ENCODE data around the gene PAPPA2. TPM values are rescaled to one million over a fixed set of nuclear protein-coding genes. Genes with fewer than 3 reads are reported as not detected.

PAPPA2 gene
- total RNA-seq, 1 experiment from 2014 or later = 0.81 TPM

DNA sequence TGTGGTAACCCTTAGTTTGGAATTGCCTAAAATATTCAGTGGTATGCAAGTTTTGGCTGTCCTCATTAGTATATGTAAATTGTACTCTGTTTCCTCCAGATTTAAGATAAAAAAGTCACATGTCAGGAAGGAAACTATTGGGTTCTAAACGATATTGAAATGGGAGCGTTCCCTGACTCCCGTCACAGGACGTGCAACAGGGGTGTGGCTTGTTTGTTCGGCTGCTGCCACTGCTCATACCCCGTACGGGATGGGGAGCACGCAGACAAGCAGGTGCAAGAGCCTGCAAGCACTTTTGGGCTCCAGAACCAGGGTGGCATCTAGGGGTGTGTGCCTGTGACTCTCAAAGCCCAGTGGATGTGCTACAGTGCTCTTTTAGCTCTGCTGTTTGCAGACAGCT lies 6.2 kb upstream of the PAPPA2 start:
- no peak overlapping the region for H2BK12ac ChIP-seq (ENCODE audit: insufficient read length, low read depth, low read length)
- no peak overlapping the region for H3T11ph ChIP-seq (ENCODE audit: low read length)
- H3K79me2 ChIP-seq (ENCODE audit: insufficient read depth, low read length) = no peaks in the 10 kb centered on the region
- no peaks in the 10 kb centered on the region for H3K23me2 ChIP-seq (ENCODE audit: insufficient read length, low read depth, low read length, poor library complexity, severe bottlenecking)
- Mint-ChIP-seq H3K4me1 (no peaks in the 10 kb centered on the region), H3K36me3 (ENCODE audit: insufficient read depth in 1 of 3, low read depth in 3 of 3) (peaks cover 0 to 3% (median 2%) of the 10 kb centered on the region in 3 experiments; a peak in 4 of 7 replicates), H3K4me3 (no peak overlapping the region), H3K27ac (no peak overlapping the region), H3K9me3 (peaks cover 8 to 20% of the 10 kb centered on the region in 2 experiments), H3K27me3 (ENCODE audit: low read depth) (peaks cover 2% of the 10 kb centered on the region; the same call in 1 of the 2 replicates)
- H3K27ac ChIP-seq (ENCODE audit: insufficient read length, low read depth, low read length) = no peak overlapping the region
- no CpG with 5 or more reads among the region's 8 CpGs for WGBS (ENCODE audit: extremely low coverage, insufficient read length, low lambda C conversion rate)
- no peak overlapping the region for H2AFZ ChIP-seq (ENCODE audit: low read length)
- H3K4me1 ChIP-seq (ENCODE audit: insufficient read depth, low read length) = no peaks in the 10 kb centered on the region
- no peak overlapping the region for H3K18ac ChIP-seq (ENCODE audit: insufficient read length, low read depth, low read length)
- TF ChIP-seq, protein P1, sequence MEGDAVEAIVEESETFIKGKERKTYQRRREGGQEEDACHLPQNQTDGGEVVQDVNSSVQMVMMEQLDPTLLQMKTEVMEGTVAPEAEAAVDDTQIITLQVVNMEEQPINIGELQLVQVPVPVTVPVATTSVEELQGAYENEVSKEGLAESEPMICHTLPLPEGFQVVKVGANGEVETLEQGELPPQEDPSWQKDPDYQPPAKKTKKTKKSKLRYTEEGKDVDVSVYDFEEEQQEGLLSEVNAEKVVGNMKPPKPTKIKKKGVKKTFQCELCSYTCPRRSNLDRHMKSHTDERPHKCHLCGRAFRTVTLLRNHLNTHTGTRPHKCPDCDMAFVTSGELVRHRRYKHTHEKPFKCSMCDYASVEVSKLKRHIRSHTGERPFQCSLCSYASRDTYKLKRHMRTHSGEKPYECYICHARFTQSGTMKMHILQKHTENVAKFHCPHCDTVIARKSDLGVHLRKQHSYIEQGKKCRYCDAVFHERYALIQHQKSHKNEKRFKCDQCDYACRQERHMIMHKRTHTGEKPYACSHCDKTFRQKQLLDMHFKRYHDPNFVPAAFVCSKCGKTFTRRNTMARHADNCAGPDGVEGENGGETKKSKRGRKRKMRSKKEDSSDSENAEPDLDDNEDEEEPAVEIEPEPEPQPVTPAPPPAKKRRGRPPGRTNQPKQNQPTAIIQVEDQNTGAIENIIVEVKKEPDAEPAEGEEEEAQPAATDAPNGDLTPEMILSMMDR (conservative IDR thresholded peaks at IDR 0.05) = no peak
- H2BK15ac ChIP-seq (ENCODE audit: low read depth, low read length) = no peak overlapping the region
- H2BK5ac ChIP-seq (ENCODE audit: insufficient read length, low read length) = no peak overlapping the region
- no peak overlapping the region for H3K23ac ChIP-seq (ENCODE audit: insufficient read length, low read depth, low read length)
- H4K5ac ChIP-seq (ENCODE audit: insufficient read length, low read depth, low read length) = no peak overlapping the region
- no peak overlapping the region for H2BK20ac ChIP-seq (ENCODE audit: low read depth, low read length, poor library complexity, severe bottlenecking)
- no peaks in the 10 kb centered on the region for H3K27me3 ChIP-seq (ENCODE audit: insufficient read depth, low read length)
- H2BK120ac ChIP-seq (ENCODE audit: low read depth, low read length, poor library complexity, severe bottlenecking) = no peak overlapping the region
- H3K9me3 ChIP-seq (ENCODE audit: control insufficient read depth, low read depth, low read length) = no peaks in the 10 kb centered on the region
- no peaks in the 10 kb centered on the region for H4K20me1 ChIP-seq (ENCODE audit: control insufficient read depth, insufficient read depth, insufficient read length)
- no peak overlapping the region for H3K4me2 ChIP-seq (ENCODE audit: insufficient read depth, insufficient read length, low read length)
- H3K4ac ChIP-seq (ENCODE audit: low read depth, low read length) = no peak overlapping the region
- H3K56ac ChIP-seq (ENCODE audit: insufficient read length, low read depth, low read length) = no peak overlapping the region
- H3K14ac ChIP-seq (ENCODE audit: insufficient read depth, low read length) = no peak overlapping the region
- H4K8ac ChIP-seq (replicated peaks; ENCODE audit: insufficient read length, low read depth, low read length) = no peak overlapping the region
- no peaks in the 10 kb centered on the region for H3K79me1 ChIP-seq (ENCODE audit: insufficient read depth, low read depth, low read length, poor library complexity, severe bottlenecking)
- H2AK5ac ChIP-seq (ENCODE audit: insufficient read length, low read length) = no peak overlapping the region
- H4K91ac ChIP-seq (ENCODE audit: insufficient read length, low read depth, low read length) = no peak overlapping the region
- no peak for DNase-seq
- H3K9ac ChIP-seq (ENCODE audit: extremely low read depth, insufficient read length, low read length) = no peak overlapping the region
